Lower lobe of right lung (tissue), 2 donors: ENCODE results near the gene RAB9B. TPM values are rescaled to one million over a fixed set of nuclear protein-coding genes. Genes with fewer than 3 reads are reported as not detected.
"Not testable (repeated sequence)": the region's sequence is repeated elsewhere in the genome, so short reads cannot be mapped to it uniquely, and the experiment has no call there.

Experiments
- ATAC-seq, 2 donors: fragments of 200-7000 bp; cut with Tn5 transposase; one replicate each; pipeline ENCODE4 v1.9.1; 2020 to 2022; ENCODE audit warnings: mild to moderate bottlenecking in 2 of 2, moderate library complexity in 2 of 2
- DNase-seq: peaks from one replicate; pipeline ENCODE4 v3.0.0-alpha.2; 2020
- H3K27ac ChIP-seq: fragments of 200-600 bp; one replicate; pipeline ENCODE4 v1.8.0; 2022
- H3K27me3 ChIP-seq: fragments of 200-600 bp; one replicate; pipeline ENCODE4 v1.8.0; 2022; ENCODE audit warnings: low read depth
- H3K36me3 ChIP-seq: fragments of 200-600 bp; one replicate; pipeline ENCODE4 v1.8.0; 2022; ENCODE audit warnings: mild to moderate bottlenecking
- H3K4me1 ChIP-seq: fragments of 200-600 bp; one replicate; pipeline ENCODE4 v1.8.0; 2022
- H3K4me3 ChIP-seq: fragments of 200-600 bp; one replicate; pipeline ENCODE4 v1.8.0; 2022; ENCODE audit warnings: mild to moderate bottlenecking
- H3K9me3 ChIP-seq: fragments of 200-600 bp; one replicate; pipeline ENCODE4 v1.8.0; 2022
- CTCF ChIP-seq: fragments of 200-600 bp; IDR thresholded peaks from one replicate; pipeline ENCODE4 v1.8.0; 2022; ENCODE audit warnings: antibody characterized with exemption, mild to moderate bottlenecking
- intact Hi-C: fragments of 100-400 bp; cut with DNase I; formaldehyde crosslinking; loops from one replicate; pipeline ENCODE4 v1.11.0; 2022
- total RNA-seq: library from RNA; stranded (reverse); fragmentation: NEBNext Ultra II Directional; extraction: Animal tissue kit (Norgen Biotek cat#: 25700); gene quantifications from one replicate; pipeline ENCODE4 v1.2.1, GENCODE V29; 2021
- donor health status: DM: no; HTN: yes; CAD: no; lungs with severe emphysema.

The RAB9B gene
- total RNA-seq, 1 donor from 2014 or later, result 0.59 TPM

- DNase-seq, result no peak
- no peak for TF ChIP-seq CTCF
- Histone ChIP-seq H3K4me1 (no peaks in the 10 kb centered on the region), H3K27me3 (no peaks in the 10 kb centered on the region), H3K4me3 (no peak overlapping the region), H3K36me3 (no peaks in the 10 kb centered on the region), H3K27ac (no peak overlapping the region), H3K9me3 (no peaks in the 10 kb centered on the region)
- ATAC-seq, result no peak
- intact Hi-C loops, result loop anchor here (10.0 kb wide), 1 partner anchor 291 kb away; no protein-coding TSS in a partner anchor
Measured at GRCh38 chrX:103825881-103826280, 6.2 kb downstream of the RAB9B start.

- H3K27me3 ChIP-seq, result no peaks in the 10 kb centered on the region
- H3K4me3 ChIP-seq, result no peak overlapping the region
- H3K27ac ChIP-seq, result no peak overlapping the region
- no peaks in the 10 kb centered on the region for H3K36me3 ChIP-seq
- H3K4me1 ChIP-seq, result no peaks in the 10 kb centered on the region
- intact Hi-C loops, result loop anchor here (10.0 kb wide), 1 partner anchor 289 kb away; no protein-coding TSS in a partner anchor
- ATAC-seq (no peak), DNase-seq (no peak)
- TF ChIP-seq CTCF, result no peak
- no peaks in the 10 kb centered on the region for H3K9me3 ChIP-seq
Measured at GRCh38 chrX:103823591-103823990, 8.5 kb downstream of the RAB9B start.

DNA sequence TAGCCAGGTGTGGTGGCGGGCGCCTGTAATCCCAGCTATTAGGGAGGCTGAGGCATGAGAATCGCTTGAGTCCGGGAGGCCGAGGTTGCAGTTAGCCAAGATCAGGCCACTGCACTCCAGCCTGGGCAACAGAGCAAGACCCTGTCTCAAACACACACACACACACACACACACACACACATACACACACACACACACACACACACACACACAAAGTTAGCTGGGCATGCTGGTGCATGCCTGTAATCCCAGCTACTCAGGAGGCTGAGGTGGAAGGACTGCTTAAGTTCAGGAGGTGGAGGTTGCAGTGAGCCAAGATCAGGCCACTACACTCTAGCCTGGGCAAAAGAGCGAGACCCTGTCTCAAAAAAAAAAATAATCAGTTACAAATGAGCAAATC, 11.3 kb downstream of the RAB9B start:
- intact Hi-C loops, result loop anchor here (10.0 kb wide), 1 partner anchor 286 kb away; no protein-coding TSS in a partner anchor
- not testable (repeated sequence) for ATAC-seq, H3K36me3 ChIP-seq, DNase-seq, H3K27ac ChIP-seq, H3K4me3 ChIP-seq, H3K4me1 ChIP-seq, H3K9me3 ChIP-seq, H3K27me3 ChIP-seq

DNA sequence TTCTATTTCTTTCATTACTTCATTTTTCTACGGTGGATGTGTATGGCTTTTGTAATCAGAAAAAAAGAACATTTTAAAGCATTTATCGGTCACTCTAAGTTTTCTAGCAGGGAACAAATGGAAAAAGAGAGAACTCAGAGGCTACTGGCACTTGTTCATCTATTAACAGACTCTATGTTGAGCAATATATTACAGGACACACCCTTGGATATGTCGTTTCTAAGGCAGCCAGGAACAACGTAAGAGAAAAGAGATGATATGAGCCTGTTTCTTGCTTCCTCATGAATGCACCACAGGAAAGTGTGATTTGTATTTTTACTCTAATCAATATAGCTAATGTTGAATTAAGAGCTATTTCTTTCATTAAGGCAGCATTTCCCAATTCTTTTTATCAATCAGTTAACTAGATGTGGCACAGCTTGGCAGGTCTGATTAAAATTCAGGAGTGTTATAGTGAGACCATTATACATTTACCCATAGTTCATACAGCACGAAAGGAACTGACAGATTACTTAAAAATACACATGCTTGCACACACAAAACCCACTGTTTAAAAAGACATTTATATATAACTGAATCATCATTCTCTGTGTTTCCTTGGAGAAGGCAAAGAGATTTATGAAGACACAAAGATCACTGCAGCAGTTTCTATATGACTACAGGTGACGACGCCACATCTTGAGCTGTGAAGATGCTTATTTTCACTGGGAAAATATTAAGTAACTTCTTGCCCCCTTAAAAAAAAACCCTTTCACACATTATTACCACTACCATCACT, 13.0 kb downstream of the RAB9B start:
- Histone ChIP-seq H3K27ac (no peak overlapping the region), H3K36me3 (no peaks in the 10 kb centered on the region), H3K4me1 (no peaks in the 10 kb centered on the region), H3K4me3 (no peak overlapping the region), H3K9me3 (no peaks in the 10 kb centered on the region), H3K27me3 (no peaks in the 10 kb centered on the region)
- TF ChIP-seq CTCF, result no peak
- ATAC-seq (no peak), DNase-seq (no peak)
- intact Hi-C loops, result no loop called here

GRCh38 chrX:103817502-103817901, 14.6 kb downstream of the RAB9B start:
- Histone ChIP-seq H3K9me3 (no peaks in the 10 kb centered on the region), H3K36me3 (no peaks in the 10 kb centered on the region), H3K27ac (no peak overlapping the region), H3K4me1 (no peaks in the 10 kb centered on the region), H3K4me3 (no peak overlapping the region), H3K27me3 (no peaks in the 10 kb centered on the region)
- TF ChIP-seq CTCF, result peak; percentile 60
- intact Hi-C loops, result no loop called here
- ATAC-seq, result no peak
- DNase-seq, result no peak

DNA sequence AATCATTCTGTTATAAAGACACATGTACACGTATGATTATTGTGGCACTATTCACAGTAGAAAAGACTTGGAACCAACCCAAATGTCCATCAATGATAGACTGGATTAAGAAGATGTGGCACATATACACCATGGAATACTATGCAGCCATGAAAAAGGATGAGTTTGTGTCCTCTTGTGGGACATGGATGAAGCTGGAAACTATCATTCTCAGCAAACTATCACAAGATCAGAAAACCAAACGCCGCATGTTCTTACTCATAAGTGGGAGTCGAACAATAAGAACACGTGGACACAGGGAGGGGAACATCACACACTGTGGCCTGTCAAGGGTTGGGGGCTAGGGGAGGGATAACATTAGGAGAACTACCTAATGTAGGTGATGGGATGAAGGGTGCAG, 15.0 kb downstream of the RAB9B start:
- H3K27me3 ChIP-seq, DNase-seq, ATAC-seq, H3K27ac ChIP-seq, H3K4me1 ChIP-seq, H3K36me3 ChIP-seq, intact Hi-C loops, H3K4me3 ChIP-seq, H3K9me3 ChIP-seq: not testable (repeated sequence)
